NCI-H446 (cell line): ENCODE data around the gene TIGD6.
"Not testable (repeated sequence)": the region's sequence is repeated elsewhere in the genome, so short reads cannot be mapped to it uniquely, and the experiment has no call there.

Experiments used
- DNase-seq, 2 experiments: peaks; one replicate each; lab custom pipeline; 2025; lab: John Stamatoyannopoulos, UW

The TIGD6 gene

GRCh38 chr5:150000256-150000989 is at the start of gene TIGD6, which contains the start of gene HMGXB3:
Gene TIGD6 (minus strand): TSS chr5:150000654. CDS start chr5:149996348, 4,306 bp downstream.
Gene HMGXB3 (plus strand): TSS chr5:150000739. CDS start chr5:150004853, 4,114 bp downstream.
- peak; percentile 62 to 88 for DNase-seq

DNA sequence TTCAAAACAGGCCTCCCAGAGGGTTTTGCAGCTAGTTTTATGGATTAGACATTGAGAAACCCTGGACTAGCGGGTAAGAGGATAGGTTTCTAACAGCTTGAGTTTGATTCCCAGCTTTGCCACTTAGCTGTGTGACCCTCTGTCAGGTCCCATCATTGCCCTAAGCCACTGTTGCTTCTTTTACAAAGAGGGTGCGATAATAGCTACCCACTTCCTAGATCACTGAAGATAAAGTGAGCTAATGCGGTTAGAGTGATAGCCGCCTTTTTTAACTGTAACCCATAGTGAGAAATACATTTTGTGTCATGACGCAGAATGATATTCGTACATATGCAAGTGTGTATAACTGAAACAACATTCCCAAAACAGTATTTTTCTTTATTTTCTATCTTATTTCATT is 45.6 kb upstream of the TIGD6 start:
- DNase-seq: no peak

DNA sequence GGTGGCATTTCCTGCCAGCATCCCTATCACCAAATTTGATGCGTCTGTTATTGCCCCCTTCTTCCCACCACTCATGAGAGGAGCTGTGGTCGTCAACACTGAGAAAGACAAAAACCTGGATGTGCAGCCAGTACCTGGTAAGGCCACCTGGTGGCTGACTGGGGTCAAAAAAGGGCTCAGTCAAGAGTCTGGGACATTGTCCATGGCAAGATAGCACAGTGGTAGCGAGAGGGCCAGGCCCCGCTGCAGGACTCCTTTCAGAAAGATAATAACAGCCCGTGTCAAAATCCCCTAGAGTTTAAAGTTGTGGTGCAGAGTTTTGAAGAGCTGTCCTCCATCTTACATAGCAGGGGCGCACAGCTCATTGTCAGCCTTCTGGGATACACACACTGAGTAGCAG is 45.1 kb upstream of the TIGD6 start:
- no peak for DNase-seq

GRCh38 chr5:150044712-150045111 is 44.3 kb upstream of the TIGD6 start:
- DNase-seq: no peak

DNA sequence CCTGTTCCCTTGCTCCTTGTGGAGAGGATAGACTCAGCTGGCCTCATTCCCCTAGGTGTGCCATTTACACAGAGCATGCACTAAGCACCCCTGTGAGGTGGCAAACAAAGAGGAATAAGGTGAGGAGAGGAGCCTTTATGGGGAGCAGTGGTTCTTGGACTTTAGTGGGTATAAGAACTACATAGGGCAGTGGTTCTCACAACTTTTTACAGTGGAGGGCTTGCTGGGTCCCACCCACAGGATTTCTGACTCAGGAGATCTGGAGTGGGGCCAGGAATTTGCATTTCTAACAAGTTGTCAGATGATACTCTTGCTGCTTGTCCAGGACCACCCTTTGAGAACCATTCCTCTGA is 43.9 kb upstream of the TIGD6 start:
- no peak for DNase-seq

GRCh38 chr5:150043657-150044328 is 43.3 kb upstream of the TIGD6 start:
- DNase-seq: no peak

GRCh38 chr5:150042459-150042858 is 42.0 kb upstream of the TIGD6 start:
- DNase-seq: no peak

DNA sequence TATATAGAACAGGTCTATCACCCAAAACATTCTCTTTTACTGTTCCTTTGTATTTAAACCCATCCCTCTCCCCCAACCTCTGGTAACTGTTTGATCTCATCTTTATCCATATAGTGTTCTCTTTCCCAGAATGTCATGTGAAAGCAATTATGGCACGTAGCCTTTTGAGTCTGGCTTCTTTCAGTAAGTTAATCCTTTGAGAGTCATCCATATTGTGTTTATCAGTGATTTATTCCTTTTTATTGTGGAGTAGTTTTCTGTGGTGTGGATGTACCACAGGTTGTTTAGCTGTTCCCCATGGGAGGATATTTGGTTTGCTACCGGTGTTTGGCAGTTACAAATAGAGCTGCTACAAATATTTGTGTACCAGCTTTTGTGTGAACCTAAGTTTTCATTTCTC is 38.1 kb upstream of the TIGD6 start:
- DNase-seq: no peak

GRCh38 chr5:150036513-150036912 is 36.1 kb upstream of the TIGD6 start:
- DNase-seq: no peak

DNA sequence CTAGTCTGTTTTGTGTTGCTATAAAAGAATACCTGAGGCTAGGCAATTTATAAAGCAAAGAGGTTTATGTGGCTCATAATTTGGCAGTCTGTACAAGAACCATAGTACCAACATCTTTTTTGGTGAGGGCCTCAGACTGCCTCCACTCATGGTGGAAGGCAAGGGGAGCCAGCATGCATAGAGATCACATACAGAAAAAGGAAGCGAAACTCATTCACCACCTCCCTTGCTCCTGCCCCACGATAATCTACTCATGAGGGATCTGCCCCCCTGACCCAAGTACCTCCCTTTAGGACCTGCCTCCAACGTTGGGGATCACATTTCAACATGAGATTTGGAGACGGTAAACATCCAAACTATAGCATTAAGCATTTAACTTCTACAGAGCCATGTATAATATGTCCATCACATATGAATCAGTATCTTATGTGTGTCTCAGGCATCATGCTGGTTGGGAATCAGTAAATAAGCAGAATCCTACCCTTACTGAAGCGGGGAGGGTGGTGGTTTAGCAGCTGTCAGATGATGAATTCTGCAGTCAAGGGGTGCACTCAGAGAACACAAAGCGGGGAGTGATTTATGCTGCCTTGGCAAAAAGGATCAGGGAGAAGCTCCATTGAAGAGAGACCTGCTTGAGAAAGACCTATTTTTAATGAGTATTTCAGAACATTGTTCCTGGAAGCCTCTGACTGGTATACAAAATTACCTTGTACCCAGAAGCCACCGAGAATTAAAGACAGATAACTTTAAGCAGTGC is 34.9 kb upstream of the TIGD6 start:
- DNase-seq: no peak

DNA sequence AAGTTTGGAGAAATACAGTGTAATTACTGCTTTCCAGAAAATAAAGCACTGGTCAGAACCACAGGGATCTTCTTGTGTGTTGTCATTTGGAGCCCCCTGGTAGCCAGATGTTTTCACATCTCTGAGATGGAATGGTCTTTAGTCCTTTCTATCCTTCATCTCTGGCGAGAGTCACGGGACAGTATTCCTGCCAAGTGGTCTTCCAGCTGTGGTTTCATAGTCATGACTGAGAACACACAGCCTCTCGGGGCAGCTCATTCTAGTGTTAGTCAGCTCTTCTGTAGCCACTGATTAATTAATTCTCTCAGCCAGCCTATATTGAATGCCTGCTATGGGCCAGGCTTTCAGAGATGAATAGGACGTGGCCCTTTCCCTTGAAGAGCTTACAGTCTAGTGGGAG is 34.2 kb upstream of the TIGD6 start:
- no peak for DNase-seq

DNA sequence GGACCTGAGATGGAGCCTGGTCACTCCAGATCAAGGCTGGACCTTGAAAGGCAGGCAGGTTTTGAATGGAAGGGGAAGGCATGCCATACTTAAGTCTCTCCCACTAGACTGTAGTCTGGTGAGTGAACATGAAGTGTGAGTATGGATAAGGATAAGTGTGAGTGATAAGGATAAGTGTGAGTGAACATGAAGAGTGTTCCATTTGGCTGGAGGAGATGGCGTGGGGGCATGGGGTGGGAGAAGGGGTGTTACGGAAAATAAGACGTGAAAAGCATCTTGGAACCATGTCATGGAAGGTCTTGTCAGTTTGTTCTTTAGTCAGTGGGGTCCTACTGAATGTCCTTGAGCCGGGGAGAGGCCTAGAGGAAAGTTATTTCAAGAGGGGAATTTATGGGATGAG is 32.9 kb upstream of the TIGD6 start:
- DNase-seq: no peak

- DNase-seq: not testable (repeated sequence)
Measured at GRCh38 chr5:150028047-150028446, 27.6 kb upstream of the TIGD6 start.

DNA sequence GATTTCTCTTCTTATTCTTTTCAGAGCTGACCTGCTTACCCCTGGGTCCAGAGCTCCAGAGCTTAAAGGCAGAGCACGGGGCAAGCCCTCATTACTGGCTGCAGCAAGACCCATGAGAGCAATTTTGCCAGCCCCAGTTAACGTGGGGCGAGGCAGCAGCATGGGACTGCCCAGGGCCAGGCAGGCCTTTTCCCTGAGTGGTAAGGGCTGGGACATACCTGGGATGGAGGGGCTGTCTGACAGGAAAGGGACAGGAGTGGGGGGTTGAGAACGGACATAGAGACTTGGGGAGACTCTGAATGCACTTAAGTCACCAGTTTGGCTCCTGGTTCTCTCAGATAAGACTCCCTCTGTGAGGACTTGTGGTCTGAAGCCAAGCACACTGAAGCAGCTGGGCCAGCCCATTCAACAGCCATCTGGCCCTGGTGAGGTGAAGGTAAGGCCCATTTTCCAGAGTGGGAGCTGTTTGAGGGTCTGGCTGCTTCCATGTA is 26.3 kb upstream of the TIGD6 start:
- no peak for DNase-seq

- no peak for DNase-seq
Measured at GRCh38 chr5:150024346-150024984, 24.0 kb upstream of the TIGD6 start.

DNA sequence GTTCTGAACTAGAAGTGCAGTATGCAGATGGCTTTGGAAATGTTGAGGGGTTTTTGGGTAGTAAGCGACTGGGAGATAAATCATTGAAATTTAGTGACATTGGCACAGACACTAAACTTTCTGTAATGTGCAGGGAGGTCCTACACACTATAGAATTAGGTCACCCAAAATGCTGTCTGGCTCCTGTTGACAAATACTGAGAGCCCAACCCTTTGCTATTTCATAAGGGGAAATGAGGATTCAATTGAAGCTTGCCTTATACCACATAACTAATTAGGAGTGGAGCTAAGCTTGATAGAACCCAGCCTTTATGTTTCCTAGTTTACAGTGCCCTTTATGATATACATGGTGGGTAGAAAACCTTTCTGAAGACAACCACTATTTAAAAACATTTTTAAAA is 22.7 kb upstream of the TIGD6 start:
- DNase-seq: no peak

- no peak for DNase-seq
Measured at GRCh38 chr5:150022681-150023080, 22.2 kb upstream of the TIGD6 start.

GRCh38 chr5:150022158-150022531 is 21.7 kb upstream of the TIGD6 start:
- DNase-seq: no peak

DNA sequence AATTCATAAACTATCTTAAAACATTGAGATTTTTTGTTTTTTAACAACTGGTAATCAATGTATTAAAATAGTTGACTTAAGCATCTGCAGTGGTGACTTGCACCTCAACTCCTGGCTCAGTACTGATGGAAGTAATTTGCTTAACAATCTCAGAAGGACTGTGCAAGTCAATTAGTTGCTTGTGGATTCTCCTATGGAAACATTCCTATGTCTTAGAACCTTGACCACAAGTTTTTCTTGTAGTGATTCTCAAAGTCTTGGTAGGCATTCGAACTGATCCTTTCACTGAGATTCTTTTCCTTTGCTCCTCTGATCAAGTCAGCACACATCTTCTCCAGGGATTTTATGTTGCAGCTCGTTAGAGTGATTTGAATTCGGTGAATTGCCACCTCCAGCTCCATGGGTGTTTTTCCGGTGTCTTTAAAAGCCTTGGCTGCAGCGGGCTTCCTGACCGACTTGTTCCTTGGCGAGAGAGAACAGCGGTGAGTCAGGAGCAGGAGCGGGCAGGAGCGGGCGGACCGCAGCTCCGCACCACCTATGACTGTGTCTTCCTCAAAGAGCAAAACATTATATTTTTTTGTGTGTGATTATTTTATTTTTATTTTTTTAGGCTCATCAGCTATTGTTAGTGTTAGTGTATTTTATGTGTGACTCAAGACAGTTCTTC is 21.2 kb upstream of the TIGD6 start:
- no peak for DNase-seq

- no peak for DNase-seq
Measured at GRCh38 chr5:150020249-150020648, 19.8 kb upstream of the TIGD6 start.

- no peak for DNase-seq
Measured at GRCh38 chr5:150017226-150018005, 17.0 kb upstream of the TIGD6 start.
